GM12892 (cell line): ENCODE measurements around the gene TIMM22.

Experiments used
- POLR2A ChIP-seq: IDR thresholded peaks from 2 replicates; pipeline ENCODE4 v1.6.1; 2011; ENCODE audit warnings: low read depth, low read length, control low read depth
- POLR2AphosphoS5 ChIP-seq: IDR thresholded peaks from 2 replicates; pipeline ENCODE4 v1.6.1; 2011; ENCODE audit warnings: low read depth, low read length, control low read depth
- TAF1 ChIP-seq: IDR thresholded peaks from 2 replicates; pipeline ENCODE4 v1.6.1; 2011; ENCODE audit warnings: low read depth, mild to moderate bottlenecking, control low read depth, low read length, borderline replicate concordance

DNA sequence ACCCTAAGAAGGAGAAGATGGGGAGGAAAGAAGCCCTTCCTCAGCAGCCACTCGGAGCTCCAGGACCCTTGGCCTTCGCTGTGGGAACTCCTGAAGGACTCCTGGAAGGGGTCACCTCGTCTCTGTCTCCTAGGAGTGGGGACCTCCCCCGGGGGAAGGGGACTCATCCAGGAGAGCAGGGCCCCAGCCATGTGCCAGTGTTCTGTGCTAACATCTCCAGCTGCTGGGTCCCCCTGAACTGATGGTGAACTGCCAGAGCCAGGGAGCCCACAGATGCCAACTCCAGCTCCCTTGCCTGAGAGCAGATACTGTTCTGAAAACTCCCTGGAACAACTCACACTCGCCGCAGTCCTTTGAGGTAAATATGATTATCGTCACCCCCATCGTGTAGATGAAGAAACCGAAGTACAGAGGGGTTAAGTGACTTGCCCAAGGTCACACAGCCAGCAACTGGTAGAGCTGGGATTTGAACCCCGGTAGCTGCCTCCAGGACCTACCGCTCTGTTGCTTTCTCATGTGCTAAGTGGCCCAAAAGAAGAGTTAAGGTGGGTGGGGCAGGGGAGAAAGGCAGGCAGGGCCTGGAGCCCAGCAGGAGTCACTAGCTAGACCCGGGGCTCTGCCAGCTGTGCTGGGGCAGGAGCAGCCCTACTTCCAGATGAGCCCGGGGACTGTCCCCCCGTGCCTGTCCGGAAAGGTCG is 10.5 kb downstream of the TIMM22 start:
- TF ChIP-seq POLR2A (no peak), TAF1 (no peak), POLR2AphosphoS5 (no peak)
